ENCODE measurements around the gene CATSPERD.

Gene CATSPERD

DNA sequence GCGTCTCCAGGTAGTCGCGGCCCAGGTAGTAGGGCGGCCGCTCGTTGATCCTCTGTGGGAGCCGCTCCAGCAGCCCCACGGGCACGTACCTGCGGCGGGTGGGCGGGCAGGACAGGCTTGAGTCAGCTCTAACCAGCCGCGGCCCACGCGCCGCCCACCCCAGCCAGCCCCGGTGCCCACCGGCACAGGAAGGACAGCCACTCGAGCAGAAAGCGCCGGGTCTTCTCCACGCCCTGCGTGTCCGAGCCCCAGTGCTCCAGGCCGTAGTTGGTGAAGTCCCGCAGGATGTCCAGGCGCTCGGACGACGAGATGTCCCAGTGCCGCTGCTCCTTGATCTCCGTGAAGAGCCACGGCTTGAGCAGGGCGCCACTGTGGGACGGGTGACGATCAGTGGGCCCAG lies 65.0 kb downstream of the CATSPERD start:
- DNase-seq (ENCODE audit: low read depth) = no peak

DNA sequence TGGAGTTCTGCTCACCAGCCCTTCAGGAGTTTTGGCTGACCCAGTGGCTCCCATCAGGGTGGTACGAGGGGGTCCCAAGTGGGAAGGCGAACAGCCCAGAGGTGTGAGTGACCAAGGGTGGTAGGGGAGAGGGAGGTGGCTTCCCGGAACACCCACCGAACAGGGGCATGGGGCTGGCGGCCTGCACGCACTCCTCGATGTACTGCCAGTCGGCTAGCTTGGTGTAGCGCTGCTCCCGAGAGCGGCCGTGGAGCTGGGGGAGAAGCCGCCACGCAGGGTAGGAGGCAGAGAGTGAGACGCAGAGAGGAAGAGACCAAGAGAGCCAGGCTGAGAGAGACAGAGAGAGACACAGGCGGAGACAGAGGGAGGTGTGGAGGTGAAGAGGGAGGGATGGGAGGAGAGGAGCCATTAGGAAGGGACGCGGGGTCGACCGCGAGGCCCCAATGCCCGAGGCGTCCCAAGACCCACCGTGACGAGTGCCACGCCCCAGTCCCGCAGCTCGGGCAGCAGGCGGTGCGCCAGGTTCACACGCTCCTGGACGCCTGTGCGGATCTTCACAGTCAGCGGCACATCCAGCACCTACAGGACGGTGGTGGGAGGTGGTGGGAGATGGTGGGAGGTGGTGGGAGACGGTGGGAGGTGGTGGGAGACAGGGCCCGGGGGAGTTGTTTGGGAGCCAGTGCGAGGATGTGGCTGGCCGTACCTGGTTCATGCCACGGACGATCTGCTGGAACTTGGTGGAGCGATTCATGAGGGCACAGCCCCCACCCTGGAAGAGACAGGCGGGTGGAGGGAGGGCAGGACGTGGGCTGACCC lies 66.4 kb downstream of the CATSPERD start:
- no peak for DNase-seq (ENCODE audit: low read depth)

DNA sequence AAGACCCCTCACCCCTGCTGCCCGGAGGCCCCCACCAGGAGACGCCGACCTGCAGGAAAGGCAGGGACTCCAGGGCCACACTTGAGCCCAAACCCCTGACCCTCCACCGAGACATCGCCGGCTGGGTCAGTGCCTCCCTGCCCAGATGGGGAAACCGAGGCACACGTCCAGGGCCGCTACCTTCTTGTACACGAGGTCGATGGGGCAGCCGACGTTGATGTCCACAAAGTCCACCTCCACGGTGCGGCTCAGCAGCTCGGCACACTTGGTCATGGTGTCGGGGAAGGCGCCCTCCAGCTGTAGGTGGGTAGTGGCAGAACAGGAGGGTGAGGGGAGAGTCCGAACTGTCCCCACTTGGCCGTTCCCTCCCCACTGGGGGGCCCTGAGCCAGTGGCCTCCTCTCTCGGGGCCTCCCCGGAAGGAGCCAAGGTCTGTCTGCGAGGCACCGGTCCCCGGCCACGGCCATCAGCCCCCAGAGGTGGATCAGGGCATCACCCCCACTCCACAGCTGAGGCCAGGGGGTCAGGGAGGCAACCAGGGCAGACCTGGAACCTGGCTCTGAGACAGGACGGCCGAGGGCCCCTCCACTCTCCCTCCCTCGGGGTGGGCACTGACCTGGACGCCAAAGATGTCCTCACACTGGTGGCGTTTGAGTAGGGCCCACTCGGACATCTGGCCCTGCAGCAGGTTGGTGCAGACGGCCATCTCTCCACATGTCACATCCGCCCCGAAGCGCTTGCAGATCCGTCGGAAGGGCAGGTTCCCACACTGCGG lies 67.2 kb downstream of the CATSPERD start:
- DNase-seq (ENCODE audit: low read depth) = no peak

- DNase-seq (ENCODE audit: low read depth) = no peak
These were observed 68.0 kb downstream of the CATSPERD start for GRCh38 chr19:5788422-5788821.

- no peak for DNase-seq (ENCODE audit: low read depth)
These were observed 68.9 kb downstream of the CATSPERD start for GRCh38 chr19:5789351-5789761.

- no peak for DNase-seq (ENCODE audit: low read depth)
These were observed 69.6 kb downstream of the CATSPERD start for GRCh38 chr19:5789886-5790558.

- DNase-seq (ENCODE audit: low read depth) = peak; percentile 93
These were observed 70.4 kb downstream of the CATSPERD start, which contains the start of gene DUS3L for GRCh38 chr19:5790559-5791520. DUS3L (minus strand) TSS chr19:5791163; CDS start chr19:5791141, 22 bp downstream.

GRCh38 chr19:5792224-5792623 lies 71.8 kb downstream of the CATSPERD start:
- DNase-seq (ENCODE audit: low read depth) = no peak

DNA sequence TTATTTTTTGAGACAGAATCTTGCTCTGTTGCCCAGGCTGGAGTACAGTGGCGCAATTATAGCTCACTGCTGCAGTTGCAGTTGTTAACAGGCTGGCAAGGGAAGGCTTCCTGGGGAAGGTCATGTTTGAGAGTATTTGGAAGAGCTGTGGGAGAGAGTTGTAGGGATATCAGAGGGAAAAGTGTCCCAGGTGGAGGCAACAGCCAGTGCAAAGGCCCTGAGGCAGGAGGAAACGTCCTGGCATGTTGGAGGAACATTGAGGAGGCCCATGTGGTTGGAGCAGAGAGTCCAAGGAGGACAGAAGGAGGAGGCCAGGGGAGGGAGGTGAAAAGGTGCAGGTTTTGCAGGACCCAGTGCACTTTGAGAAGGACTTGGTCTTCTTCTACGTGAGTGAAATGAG lies 72.8 kb downstream of the CATSPERD start:
- no peak for DNase-seq (ENCODE audit: low read depth)

DNA sequence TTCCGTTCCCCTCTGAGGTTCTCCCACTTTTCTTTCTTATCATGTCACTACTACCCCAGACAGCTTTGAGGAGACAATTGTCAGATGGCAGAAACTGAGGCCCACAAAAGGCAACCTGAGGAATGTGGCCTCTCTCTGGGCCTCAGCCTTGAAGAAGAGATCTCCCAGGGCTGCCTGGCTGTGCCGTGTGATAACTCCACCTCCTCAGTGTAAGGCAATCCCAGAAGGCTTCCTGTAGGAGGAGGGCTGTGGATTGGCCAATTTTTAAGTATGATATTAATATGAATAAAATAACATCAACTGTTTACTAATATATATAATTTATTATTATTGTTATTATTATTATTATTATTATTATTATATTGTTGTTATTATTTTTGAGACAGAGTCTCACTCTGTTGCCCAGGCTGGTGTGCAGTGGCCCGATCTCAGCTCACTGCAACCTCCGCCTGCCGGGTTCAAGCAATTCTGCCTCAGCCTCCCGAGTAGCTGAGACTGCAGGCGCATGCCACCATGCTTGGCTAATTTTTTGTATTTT lies 75.0 kb downstream of the CATSPERD start:
- no peak for DNase-seq (ENCODE audit: low read depth)

GRCh38 chr19:5798244-5798643 lies 77.8 kb downstream of the CATSPERD start:
- DNase-seq (ENCODE audit: low read depth) = no peak

DNA sequence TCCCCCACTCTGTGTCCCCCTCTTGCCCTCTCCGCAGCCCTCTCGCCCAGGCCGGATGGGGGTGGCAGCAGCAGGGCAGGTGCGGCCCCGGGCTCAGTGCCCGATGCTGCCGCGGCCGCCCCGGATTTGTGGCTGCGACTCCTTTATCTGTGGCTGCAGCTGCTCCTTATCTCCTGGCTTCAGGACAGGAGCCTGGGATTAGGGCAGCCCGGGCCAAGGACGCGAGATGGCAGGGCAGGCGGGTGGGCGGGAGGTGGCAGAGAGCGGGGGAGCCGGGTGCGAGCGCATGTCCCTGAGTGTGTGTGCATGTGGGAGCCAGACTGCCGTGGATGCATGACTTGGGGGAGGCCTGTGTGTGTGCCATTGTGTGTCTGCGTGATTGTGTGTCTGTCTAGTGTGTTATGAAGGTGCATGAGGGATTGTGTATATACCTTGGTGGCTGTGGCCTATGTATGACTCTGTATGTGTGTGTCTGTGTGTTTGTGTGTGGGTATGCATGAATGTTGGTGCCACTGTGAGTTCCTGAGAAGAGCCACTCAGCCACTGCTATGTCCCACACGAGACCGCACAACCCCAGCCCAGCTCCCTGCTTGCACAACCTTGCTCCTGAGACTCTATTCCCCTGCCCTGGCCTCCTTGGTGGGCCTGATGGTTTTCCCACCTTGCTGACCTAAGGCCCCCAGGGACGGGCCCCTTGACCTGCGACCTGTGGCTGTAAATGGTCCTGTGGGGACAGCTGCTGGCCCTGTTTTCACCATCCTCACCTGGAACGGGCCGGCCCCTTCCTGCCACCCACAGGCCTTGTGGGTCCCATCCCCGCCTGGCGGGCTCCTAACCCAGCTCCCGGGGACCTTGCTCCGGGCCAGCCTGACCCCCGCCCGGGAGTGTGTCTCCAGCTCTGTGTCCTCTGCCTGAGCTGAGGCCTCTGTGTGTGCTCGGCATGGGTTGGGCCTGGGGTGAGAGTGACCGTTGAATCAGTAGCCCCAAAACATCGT lies 79.1 kb downstream of the CATSPERD start:
- no peak for DNase-seq (ENCODE audit: low read depth)

DNA sequence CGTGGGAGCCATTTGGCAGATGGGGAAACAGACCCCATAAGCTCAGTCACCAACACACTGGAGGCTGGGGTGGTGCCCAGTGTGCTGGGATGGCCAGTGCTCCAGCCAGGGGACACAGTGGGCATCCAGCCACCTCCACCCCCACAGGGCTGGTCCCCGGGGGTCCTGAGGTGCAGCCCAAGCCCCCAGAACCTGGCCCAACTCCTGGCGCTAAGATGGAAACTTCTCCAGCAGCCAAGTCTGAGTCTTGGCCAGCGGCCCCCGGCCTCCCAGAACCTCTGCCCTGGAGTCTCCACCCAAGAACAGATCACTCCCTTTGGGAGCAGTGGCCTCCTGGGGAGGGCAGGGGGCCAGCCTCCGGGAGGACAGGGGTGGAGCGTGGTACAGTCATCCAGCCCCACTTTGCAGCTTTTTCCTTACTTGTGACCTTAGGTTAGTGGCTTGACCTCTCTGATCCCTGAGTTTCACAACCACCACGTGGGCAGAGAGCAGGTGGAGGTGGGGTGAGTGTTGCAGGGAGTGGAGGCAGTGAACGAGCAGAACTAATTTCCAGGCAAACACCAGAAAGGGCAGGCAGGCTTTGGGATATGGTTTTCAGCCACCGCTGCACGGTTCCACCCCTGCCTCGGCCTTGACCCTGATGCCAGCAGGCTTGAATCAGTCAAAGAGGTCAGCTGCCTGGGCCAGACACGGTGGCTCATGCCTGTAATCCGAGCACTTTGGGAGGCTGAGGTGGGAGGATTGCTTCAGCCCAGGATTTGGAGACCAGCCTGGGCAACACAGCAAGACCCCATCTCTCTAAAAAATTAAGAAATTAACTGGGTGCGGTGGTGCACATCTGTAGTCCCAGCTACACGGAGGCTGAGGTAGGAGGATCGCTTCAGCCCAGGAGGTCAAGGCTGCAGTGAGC lies 80.2 kb downstream of the CATSPERD start:
- DNase-seq (ENCODE audit: low read depth) = no peak

- no peak for DNase-seq (ENCODE audit: low read depth)
These were observed 81.6 kb downstream of the CATSPERD start for GRCh38 chr19:5801796-5802619.

- DNase-seq (ENCODE audit: low read depth) = no peak
These were observed 83.0 kb downstream of the CATSPERD start for GRCh38 chr19:5803441-5803751.

DNA sequence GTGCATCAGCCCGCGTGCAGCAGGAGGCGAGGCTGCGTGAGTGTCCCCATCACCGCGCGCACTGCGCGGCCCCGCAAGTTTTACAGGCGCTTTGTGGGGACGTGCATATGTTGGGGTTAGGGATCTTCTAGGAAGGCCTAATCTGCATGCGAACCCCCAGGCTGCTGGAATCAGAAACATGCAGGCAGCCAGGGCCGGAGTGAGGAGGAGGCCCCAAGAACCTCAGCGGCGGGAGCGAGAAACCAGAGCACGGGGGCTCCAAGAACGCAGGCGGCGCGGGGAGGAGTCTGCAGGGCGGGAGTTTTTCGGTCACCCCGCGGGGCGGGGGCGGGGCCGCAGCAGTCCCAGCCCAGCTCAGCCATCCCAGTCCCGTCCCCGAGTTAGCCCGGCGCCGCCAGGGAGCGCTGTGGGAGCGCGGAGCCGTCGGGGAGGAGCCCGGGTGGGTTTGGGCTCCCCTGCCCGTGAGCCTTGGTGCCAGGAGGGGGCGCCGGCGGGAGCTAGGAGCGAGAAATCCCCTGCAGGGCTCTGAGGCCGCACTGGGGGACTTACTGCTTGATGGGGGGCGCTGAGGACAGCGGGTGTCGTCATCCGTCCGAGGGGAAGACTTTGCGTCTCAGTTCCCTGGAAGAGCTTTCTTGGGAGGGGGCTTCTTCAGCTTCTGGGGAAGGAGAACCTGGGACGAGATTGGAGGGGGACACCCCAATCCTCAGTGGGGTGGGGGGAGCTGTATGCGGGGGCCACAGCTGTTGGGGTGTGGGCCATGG lies 83.5 kb downstream of the CATSPERD start:
- peak; percentile 84 for DNase-seq (ENCODE audit: low read depth)

Measured in activated T-cell treated with anti-CD3 and anti-CD28 coated beads for 1 hour (primary cell).